SK-N-MC (cell line): Measurements from ENCODE around the gene RAD21L1.

ENCODE experiments used
- DNase-seq: peaks from one replicate; pipeline ENCODE4 v3.0.0-alpha.2; 2011; ENCODE audit warnings: low read depth, low spot score
- H3K27ac ChIP-seq: fragments of 200-600 bp; sonication (generic); 2 replicates; pipeline ENCODE4 v1.5.1; 2016; ENCODE audit warnings: mixed run types
- H3K36me3 ChIP-seq: fragments of 200-600 bp; sonication (generic); 2 replicates; pipeline ENCODE4 v1.6.1; 2017; ENCODE audit warnings: antibody characterized with exemption, low read length, mixed read lengths; ENCODE audit not compliant: insufficient read depth
- H3K4me3 ChIP-seq: fragments of 200-600 bp; sonication (generic); 2 replicates; pipeline ENCODE4 v1.5.1; 2016
- H3K9ac ChIP-seq: fragments of 200-600 bp; sonication (generic); 2 replicates; pipeline ENCODE4 v1.8.0; 2017; ENCODE audit warnings: mixed run types, mixed read lengths; ENCODE audit not compliant: insufficient read length
- H3K9me3 ChIP-seq: fragments of 200-600 bp; sonication (generic); 2 replicates; pipeline ENCODE4 v1.6.1; 2017; ENCODE audit warnings: low read depth, mild to moderate bottlenecking, antibody characterized with exemption, low read length, moderate library complexity, mixed read lengths
- EZH2 ChIP-seq: fragments of 200-600 bp; sonication (generic); IDR thresholded peaks from one replicate; pipeline ENCODE4 v1.6.1; 2017; ENCODE audit warnings: antibody characterized with exemption
- FOXP2 ChIP-seq: optimal IDR thresholded peaks from 2 replicates; pipeline ENCODE3; 2011; ENCODE audit warnings: mild to moderate bottlenecking, moderate library complexity; ENCODE audit not compliant: insufficient read depth; ENCODE audit errors: extremely low read length, control extremely low read depth
- POLR2AphosphoS5 ChIP-seq: IDR thresholded peaks from 2 replicates; pipeline ENCODE4 v1.6.1; 2012; ENCODE audit warnings: mild to moderate bottlenecking, low read depth, low read length, borderline replicate concordance

Gene RAD21L1

DNA sequence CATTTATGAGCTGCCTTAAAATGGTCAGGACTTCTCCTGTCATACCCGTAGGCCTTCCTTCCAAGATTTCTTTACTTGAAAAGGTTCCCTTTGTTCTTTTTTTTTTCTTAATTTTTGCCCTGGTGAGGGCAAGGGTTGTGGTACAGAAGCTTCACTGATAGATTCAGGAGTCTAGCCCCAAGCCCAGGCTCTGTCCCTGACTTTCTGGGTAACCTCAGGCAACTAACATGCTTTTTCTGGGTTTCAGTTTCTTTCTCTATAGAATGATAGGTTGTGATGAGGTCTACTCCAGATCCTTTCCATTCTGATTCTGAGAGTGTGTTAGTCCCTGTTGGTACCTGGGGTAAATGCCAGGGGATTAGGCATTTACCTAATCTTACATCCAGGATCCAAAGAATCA lies 61.5 kb downstream of the RAD21L1 start:
- Histone ChIP-seq H3K36me3 (no peaks in the 10 kb centered on the region), H3K9me3 (no peaks in the 10 kb centered on the region), H3K27ac (no peak overlapping the region), H3K4me3 (no peak overlapping the region), H3K9ac (no peak overlapping the region)
- TF ChIP-seq FOXP2 (no peak), EZH2 (no peak), POLR2AphosphoS5 (no peak)
- no peak for DNase-seq

DNA sequence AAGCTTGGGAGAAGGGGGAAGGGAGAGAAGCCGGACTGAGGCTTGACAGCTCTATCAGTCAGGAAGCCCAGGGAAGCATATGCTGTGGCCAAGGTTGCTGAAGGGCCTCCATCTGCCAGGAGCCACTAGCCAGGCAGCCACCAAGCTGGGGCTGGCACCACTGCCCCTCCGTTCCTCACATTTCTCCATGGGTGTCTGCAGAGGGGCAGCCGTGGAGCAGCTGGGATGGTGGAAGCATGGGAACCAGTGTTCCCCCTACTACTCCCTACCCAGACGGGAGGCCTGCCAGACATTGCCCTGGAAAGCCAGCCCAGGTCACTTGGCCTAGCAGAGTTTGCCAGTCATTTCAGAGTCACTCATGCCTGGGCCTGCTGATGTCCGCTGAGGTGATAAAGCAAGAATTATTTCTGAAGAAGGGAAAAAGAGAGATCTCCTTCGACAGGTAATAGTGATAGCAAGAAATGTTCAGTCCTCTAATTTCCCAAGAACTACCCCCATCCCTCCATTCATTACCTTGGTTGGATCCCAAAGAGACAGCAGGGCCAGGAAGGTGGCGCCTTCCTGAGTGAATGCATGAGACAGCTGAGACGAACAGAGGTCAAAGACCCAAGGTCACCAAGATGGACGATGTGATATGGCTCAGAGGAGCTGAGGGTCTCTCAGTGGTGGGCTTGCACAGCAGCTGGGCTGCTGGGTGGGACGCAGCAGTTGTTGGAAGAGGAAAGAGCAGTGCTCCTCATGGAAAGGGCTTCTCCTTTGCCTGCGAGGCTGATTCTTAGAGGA lies 62.1 kb downstream of the RAD21L1 start:
- H3K9me3 ChIP-seq: no peaks in the 10 kb centered on the region
- no peak overlapping the region for H3K4me3 ChIP-seq
- H3K9ac ChIP-seq: no peak overlapping the region
- no peak for DNase-seq
- TF ChIP-seq FOXP2 (no peak), POLR2AphosphoS5 (no peak), EZH2 (no peak)
- H3K36me3 ChIP-seq: no peaks in the 10 kb centered on the region
- no peak overlapping the region for H3K27ac ChIP-seq

DNA sequence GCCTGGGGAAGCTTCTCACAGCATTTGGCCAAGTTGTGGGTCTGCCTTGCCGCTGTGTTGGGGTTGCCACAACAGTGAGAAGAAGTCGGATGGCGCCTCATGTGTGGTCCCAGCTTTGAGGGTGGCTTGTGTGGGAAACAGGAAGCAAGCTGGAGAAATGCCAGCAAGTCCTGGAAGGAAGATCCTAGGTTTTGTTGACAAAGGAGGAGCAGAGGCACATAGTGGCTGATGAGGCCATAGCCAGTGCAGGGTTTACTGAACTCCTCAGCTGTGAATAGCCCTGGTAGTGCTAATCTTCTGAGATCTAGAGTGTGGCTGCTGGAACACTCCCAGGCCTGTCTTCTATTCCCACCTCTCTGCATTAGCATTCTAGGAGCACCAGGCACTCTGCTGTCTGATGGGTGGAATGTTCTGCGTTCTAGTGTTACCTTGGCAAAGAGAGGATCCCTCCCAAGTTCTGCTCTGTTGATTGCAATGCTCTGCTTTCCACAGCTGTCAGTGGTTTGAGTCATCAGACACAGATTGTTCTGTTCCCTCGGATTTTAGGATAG lies 65.4 kb downstream of the RAD21L1 start:
- DNase-seq: no peak

DNA sequence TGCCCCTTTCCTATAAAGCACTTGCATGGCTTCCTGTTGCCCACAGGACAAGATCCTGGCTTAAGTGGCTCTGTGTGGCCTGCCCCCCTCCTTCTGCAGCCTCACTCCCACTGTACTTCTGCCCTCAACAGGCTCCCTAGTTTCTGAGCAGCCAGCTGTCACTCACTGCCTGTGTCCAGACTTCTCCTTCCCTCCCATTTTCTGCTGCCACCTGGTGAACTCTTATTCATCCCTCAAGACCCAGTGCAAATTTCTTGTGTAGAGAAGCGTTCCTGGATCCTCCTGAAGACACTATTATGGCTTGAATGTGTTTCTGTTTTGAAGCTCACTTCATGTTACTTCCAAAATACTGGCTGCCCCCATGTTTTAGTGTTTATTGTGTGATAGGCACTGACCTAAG lies 66.8 kb downstream of the RAD21L1 start:
- H3K36me3 ChIP-seq: no peaks in the 10 kb centered on the region
- no peak overlapping the region for H3K9ac ChIP-seq
- H3K9me3 ChIP-seq: no peaks in the 10 kb centered on the region
- no peak overlapping the region for H3K4me3 ChIP-seq
- no peak for DNase-seq
- no peak for TF ChIP-seq EZH2
- no peak overlapping the region for H3K27ac ChIP-seq

More for the DNA sequence above, 65.4 kb downstream of the RAD21L1 start:
- Histone ChIP-seq H3K4me3 (no peak overlapping the region), H3K36me3 (no peaks in the 10 kb centered on the region), H3K9me3 (no peaks in the 10 kb centered on the region), H3K9ac (no peak overlapping the region), H3K27ac (no peak overlapping the region)
- TF ChIP-seq EZH2: no peak
- TF ChIP-seq POLR2AphosphoS5: no peak
- TF ChIP-seq FOXP2: no peak

DNA sequence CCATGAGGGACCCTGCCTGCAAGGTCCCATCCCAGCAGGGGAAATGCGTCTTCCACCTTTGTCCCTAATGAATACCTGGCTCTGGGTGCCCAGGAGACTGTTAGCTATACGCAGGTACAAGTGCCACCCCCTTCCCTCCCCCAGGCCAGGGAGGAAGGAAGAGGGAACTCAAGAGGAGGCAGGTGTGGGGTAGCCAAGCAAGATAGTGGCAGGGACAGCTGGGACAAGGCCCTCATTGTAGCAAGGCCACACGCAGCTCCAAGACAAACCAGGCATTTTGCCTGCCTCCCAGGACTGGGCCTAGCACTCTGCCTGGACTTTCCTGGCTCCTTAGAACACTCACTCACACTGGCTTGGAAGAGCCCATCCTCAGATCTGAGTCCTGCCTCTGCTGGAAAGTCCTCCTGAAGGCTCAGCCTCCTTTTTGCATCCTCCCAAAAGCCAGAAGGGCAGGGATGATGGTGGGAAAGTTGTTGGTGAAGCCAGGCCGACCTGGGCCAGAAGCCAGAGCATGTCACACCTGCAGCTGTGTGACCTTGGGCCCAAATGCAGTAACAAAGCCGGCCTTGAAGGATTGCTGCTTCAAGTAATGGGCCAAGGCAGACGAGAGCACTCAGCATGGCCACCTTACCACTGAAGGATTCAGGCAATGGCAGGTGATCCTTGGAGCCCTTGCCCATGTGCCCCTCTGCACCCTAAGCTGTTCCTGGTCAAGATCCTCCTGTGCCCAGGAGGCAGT lies 68.0 kb downstream of the RAD21L1 start:
- H3K9ac ChIP-seq: no peak overlapping the region
- no peak overlapping the region for H3K27ac ChIP-seq
- H3K9me3 ChIP-seq: no peaks in the 10 kb centered on the region
- H3K36me3 ChIP-seq: no peaks in the 10 kb centered on the region
- TF ChIP-seq EZH2 (no peak), FOXP2 (no peak), POLR2AphosphoS5 (no peak)
- DNase-seq: no peak
- H3K4me3 ChIP-seq: no peak overlapping the region

DNA sequence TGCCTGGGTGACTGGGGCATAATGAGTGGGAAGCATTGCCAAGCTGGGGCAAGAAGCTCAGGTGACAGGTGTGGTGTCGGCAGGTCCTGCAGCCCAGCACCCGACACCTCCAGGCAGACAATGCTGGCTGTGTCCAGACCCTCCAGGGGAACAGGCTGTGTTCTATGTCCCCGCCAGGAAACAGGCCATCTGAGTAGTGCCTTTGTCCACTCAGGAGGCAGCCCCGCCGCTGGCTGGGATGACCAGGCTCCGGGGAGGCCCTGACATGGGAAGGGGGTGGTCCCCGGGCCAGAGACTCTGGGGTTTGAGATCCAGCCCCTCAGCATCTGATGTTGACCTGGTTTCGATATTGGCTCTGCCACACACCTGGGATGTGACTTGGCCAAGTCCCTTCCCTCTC lies 68.7 kb downstream of the RAD21L1 start:
- Histone ChIP-seq H3K4me3 (no peak overlapping the region), H3K9me3 (no peaks in the 10 kb centered on the region), H3K36me3 (no peaks in the 10 kb centered on the region), H3K9ac (no peak overlapping the region), H3K27ac (no peak overlapping the region)
- no peak for TF ChIP-seq POLR2AphosphoS5
- TF ChIP-seq EZH2: no peak
- TF ChIP-seq FOXP2: no peak
- no peak for DNase-seq

DNA sequence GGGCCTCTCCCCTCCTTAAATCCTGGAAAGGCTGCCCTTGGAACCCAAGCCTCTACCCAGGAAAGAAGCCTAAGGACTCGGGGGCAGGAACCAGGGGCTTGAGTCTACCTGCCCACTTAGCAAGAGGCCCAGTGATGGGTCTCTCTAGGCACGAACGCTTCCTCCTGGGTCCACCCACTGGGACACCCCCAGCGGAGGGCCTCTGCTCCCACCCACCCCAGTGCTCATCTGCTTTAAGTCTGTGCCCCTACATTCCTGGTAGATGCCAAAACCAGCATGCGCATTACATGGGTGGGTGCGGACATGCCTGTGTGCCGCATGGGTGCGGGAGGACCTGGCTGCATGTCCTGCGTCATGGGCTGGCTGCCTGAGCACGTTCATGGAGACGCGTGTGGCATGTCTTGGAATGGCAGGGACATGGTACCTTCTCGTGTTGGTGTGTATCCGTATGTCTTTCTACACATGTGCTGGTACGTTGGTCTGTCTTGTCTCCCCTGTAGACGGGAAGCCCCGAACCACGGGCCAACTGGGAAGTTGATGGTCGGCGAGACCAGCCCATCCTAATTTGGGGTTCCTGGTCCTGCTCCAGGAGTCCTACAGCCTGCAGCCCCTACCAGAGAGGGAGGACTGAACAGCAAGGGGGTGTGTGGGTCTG lies 69.6 kb downstream of the RAD21L1 start:
- no peak overlapping the region for H3K4me3 ChIP-seq
- H3K27ac ChIP-seq: no peak overlapping the region
- H3K36me3 ChIP-seq: no peaks in the 10 kb centered on the region
- no peak for DNase-seq
- H3K9ac ChIP-seq: no peak overlapping the region
- no peaks in the 10 kb centered on the region for H3K9me3 ChIP-seq
- TF ChIP-seq POLR2AphosphoS5: no peak
- TF ChIP-seq FOXP2: no peak
- TF ChIP-seq EZH2: no peak

DNA sequence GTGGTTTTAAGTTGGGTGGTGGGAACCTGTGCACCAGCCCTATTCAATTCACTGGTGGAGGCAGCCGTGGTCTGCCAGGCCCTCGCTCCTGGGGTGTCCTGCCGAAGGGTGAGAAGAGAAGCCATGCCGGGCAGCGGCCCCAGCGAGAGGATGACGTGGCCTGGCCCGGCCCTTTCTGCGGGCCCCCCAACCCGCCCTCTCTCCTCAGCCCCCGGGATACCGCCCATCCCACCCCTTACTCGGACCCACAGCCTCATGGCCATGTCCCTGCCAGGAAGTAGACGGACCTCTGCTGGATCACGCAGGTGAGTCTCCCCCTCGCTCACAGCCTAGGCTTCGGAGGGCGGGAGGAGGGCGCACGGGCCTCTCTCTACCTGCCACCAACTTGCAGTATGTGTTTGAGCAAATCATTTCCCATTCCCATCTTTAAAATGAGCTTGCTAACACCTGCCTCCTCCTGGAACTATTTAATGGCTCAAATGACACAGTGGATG lies 70.3 kb downstream of the RAD21L1 start:
- Histone ChIP-seq H3K9ac (no peak overlapping the region), H3K4me3 (no peak overlapping the region), H3K36me3 (no peaks in the 10 kb centered on the region), H3K9me3 (no peaks in the 10 kb centered on the region), H3K27ac (no peak overlapping the region)
- TF ChIP-seq FOXP2 (no peak), POLR2AphosphoS5 (no peak), EZH2 (no peak)
- DNase-seq: no peak
